Stimulated activated CD4-positive, alpha-beta T cell treated with anti-CD3 and anti-CD28 coated beads, Interleukin-4, amount 100 ng/mL, for 1 hour (primary cell): ENCODE results near the gene ZDHHC11.
"Not testable (repeated sequence)": the region's sequence is repeated elsewhere in the genome, so short reads cannot be mapped to it uniquely, and the experiment has no call there.

Experiments
- DNase-seq: peaks from one replicate; pipeline ENCODE4 v3.0.0-alpha.2; 2020

Gene ZDHHC11

DNA sequence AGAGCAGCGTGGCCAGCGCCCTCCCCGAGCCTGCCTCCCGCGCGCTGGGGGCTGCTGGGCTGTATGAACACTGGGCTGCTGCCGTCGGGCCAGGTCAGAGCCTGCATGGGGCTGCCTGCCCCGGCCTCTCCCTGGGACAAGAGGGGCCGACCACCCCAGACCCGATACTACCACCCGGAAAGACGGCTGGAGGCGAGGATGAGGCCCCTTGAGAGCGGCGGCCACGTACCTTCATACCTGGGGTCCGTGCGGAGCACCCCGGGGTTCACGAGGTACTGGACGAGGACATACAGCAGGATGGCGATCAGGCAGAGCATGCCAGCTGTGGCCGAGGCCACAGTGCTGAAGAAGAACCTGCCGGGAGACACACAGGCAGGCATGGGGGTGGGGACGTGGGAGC lies 7.4 kb downstream of the ZDHHC11 start:
- not testable (repeated sequence) for DNase-seq

DNA sequence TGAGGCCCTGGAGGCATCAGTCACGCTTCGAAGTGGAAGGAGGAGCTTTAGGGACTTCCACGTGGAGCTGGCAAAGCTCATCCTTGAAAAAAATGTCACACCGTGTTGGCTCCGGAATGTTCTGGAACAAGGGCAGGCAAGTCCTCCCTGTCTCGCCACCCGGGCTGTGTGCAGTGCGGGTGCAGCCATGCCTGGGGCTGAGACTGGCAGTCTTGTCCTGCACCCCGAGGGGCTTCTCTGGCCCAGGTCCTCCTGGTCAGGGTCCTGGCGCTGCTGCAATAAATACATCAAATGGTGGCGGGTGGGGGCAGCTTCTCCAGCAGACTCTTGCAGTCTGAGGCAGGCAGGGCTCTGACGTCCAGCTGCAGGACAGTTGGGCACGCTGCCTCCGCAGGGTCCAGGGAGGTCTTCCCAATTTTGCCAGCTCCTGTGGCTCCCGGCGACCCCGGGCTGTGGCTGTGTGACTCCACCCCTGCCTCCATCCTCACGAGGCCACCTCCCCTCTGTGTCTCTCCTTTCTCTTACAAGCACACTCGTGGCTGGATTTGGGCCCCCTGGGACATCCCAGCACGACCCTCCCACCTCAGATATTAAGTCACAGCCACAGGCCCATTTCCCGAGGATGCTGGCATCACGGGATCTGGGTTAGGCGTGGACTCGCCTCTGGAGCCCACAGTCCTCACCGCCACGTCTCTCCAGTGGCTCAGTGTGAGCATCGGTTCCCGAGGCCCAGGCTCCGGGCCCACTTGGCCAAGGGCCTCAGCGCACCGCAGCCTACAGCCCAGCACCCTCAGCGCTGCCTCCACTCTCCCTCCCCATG lies 8.2 kb downstream of the ZDHHC11 start:
- not testable (repeated sequence) for DNase-seq

DNA sequence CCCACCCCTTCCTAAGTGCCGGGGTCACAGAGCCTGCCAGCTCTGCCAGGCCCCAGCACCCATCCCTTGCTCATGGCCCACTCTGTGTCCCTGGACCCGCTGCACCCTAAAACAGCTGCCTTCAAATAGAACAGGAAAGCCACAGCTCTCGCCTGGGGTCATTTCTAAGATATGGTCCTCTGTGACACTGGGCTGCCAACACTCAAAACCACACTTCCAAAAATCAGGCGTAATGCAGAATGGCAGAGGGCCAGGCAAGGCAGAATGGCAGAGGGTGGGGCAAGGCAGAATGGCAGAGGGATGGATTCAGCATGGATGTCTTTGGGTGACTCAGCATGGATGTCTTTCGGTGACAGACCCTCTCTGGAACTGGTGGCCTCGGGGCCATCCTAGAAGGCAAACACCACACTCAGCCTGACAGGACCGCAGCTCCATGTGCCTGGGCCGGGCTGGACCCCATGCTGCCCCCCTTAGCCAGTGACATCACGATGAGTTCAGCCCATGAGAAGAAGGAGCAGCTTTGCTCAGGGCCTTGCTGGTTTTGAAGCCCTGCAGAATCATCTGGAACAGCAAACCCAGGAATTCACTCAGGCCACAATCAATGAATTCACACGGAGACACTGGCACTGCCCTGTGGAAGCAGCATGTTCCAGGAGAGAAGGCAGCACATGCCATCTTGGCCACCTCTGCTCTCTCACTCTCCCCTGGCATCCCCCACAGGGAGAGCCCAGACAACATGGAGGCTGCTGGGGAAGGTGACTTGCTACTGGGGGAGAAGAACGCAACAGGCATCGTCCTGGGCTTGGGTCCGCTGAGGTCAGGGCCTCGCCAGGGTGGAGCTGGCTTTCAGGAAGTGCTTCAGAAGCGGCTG lies 9.0 kb downstream of the ZDHHC11 start:
- not testable (repeated sequence) for DNase-seq

DNA sequence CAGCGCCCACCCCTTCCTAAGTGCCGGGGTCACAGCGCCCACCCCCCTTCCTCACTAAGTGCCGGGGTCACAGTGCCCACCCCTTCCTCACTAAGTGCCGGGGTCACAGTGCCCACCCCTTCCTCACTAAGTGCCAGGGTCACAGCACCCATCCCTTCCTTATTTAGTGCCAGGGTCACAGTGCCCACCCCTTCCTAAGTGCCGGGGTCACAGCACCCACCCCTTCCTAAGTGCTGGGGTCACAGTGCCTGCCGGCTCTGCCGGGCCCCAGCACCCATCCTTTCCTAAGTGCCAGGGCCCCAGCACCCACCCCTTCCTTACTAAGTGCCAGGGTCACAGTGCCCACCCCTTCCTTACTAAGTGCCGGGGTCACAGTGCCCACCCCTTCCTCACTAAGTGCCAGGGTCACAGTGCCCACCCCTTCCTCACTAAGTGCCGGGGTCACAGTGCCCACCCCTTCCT lies 9.8 kb downstream of the ZDHHC11 start:
- DNase-seq: not testable (repeated sequence)

DNA sequence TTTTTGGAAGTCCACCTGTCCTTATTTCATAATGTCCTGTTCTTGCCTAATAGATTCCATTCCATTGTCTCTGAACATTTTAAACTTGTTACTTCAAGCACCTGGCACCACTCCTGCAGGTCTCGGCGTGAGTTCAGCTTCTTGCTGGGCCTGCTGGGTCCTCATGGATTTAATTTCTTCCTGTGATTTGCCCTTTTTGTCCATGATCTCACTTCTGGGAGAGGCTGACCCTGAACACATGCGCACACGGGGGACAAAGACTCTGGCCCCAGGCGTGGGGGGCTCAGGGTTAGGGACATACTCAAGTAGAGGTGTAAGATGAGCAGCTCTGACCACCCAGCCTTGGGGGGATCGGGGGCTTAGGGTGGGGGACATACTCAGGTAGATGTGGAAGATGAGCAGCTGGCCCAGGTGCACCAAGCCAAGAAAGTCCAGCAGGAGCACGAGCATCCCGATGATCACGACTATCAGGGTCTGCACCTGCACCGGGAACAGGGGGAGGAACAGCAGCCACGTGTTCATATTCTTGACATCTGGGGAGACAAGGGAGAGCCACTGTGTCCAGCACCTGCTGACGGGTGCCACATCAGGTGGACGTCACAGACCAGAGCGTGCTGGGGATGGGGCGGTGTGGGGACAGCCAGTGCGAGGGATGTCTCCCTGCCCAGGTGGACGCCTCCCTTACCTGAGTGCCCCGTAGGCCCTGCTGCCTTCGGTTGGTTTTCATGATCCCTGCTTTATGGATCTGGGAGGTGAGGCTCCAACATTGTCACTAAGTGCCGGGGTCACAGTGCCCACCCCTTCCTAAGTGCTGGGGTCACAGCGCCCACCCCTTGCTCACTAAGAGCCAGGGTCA lies 10.4 kb downstream of the ZDHHC11 start:
- not testable (repeated sequence) for DNase-seq

DNA sequence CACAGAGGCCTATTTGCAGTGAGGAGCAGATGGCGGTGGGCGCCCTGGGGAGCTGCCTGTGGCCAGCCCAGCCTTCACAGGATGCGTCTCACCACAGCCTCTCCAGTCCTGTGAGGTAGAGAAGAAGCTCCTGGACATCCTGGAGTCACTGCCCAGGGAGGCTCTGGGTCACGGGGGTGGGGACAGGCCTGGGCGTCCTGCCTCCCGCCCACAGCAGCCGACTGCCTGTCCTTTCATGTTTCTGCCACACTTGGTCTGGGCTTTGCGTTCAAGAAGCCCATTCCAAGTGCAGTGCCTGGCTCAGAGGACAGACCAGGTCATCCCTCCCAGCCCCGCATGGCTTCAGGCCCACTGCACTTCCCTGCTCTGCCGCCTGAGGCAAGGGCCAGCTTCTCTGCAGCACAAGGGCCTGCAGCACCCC lies 12.3 kb downstream of the ZDHHC11 start:
- not testable (repeated sequence) for DNase-seq

DNA sequence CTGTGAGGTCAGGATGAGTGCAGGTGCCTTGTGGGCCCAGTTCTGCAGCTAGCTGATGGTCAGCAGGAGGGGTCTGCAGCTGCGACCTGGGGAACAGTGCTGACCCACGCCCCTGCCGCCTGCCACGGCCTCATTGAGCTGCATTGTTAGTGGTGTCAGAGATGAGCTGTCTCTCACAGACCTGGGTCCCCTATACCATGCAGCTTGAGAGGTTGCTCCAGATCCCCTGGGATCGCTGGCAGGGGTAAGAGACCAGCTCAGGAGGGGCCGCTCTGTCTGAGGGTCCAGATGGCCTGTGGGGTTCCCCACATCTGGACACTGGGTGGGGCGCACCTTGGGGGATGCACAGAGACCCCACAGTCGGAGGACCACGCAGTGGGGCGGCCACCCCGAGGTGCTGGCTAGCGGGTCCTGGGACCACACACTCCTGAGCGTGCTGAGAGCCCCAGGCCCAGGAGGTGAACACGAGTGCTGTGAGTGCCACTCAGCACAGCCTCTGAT lies 13.1 kb downstream of the ZDHHC11 start:
- DNase-seq: not testable (repeated sequence)

DNA sequence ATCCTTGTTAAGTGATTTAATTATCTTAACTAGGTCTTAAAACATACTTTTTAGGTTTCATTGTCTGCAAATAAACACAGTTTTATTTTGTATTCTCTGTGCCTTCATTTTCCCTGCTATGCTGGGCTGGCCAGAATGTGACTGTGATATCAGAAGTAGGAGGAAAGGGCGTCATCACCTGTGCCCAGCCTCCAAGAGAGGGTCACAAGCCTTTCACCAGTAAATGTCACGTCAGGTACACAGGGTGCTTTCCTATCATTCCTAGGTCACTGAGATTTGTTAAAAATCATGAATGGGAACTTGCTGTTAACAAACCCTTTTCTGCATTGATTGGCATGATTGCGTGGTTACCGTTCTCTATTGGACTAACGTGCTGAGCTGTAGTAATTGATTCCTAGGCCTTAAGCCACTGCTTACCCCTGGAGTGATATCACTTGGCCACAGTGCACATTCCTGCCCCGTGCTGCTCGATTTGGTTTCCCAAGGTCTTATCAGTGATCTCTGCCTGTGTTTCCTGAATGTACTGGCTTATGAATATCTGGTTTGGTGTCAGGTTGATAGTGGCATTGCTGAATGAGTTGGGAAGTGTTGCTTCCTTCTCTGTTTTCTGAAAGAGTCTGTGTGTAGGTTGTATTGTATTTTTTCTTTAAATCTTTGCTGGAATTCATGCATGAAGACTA lies 14.7 kb downstream of the ZDHHC11 start:
- DNase-seq: not testable (repeated sequence)

DNA sequence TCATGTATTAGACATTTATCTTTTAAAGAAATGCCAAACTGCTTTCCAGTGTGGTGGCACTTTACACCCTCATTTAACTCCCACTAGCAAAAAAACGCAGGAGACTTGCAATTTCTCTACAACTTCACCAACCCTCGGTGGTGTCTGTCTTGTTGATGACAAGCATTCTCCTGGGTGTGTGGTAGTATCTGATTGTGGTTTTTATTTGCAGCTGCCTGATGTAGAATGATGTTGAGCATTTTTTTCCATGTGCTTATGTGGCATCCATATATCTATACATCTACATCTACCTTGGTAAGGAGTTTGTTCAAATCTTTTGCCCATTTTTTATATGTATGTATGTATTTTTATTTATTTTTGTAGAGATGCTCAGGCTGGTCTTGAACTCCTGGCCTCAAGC lies 16.8 kb downstream of the ZDHHC11 start:
- not testable (repeated sequence) for DNase-seq

DNA sequence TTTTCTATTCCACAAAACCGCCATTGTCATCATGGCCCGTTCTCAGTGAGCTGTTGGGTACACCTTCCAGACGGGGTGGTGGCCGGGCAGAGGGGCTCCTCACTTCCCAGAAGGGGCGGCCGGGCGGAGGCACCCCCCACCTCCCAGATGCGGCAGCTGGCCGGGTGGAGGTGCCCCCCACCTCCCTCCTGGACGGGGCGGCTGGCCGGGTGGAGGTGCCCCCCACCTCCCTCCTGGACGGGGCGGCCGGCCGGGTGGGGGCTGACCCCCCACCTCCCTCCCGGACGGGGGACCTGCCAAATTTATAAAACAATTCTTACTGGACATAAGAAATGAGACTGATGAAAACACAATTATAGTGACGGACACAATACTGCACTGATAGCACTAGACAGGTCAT lies 22.6 kb downstream of the ZDHHC11 start:
- not testable (repeated sequence) for DNase-seq

DNA sequence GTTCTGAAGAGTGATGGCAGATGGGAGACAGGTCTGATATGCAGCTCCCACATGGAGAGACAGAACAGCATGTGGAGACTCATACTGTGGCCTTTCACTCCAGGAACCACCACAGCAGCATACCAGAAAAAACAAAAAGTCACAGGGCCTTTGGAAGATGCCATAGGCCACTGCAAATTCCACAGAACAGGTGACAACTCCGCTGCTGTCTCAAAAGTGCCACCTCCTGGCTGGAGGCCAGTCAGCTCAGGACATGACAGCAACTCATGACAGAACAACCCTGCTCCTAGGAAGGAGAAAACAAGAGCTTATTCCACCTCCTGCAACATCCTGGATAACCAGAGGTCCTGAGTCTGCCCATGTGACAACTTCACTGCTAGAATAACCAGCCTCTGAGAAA lies 25.2 kb downstream of the ZDHHC11 start:
- DNase-seq: not testable (repeated sequence)

DNA sequence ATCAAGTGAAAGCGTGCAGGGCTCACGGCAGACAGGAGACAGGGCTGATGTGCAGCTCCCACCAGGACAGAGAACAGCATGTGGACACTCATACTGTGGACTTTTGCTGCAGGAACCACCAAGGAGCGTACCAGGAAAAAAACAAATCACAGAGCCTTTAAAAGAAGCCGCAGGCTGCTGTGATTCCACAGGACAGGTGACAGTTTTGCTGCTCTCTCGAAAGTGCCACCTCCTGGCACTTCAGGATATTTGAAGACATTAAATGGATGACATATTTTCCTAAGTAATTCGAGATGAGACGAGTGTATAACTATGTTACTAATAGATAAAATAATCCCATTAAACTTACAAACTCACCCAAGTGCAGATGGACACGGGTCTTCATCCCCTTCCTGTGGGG lies 29.3 kb downstream of the ZDHHC11 start:
- no peak for DNase-seq

DNA sequence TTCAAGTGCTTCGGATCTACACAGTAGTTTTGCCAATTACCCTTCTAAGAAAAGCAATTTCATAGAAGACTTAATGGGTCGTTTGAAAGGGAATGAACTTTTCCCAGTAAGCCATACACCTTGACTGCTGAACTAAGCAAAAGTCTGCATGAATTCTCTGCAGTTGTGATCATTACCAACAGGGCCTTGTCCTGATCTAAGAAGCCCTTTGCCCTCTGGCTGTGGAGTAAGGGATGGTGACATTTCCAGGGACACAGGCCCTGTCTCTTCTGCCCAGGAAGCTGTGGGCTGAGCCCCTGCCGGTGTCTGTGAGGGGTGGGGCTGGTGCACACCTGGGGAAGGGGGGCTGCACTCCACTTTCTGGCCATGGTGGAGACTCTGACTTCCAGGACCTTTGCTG lies 30.5 kb downstream of the ZDHHC11 start:
- no peak for DNase-seq

DNA sequence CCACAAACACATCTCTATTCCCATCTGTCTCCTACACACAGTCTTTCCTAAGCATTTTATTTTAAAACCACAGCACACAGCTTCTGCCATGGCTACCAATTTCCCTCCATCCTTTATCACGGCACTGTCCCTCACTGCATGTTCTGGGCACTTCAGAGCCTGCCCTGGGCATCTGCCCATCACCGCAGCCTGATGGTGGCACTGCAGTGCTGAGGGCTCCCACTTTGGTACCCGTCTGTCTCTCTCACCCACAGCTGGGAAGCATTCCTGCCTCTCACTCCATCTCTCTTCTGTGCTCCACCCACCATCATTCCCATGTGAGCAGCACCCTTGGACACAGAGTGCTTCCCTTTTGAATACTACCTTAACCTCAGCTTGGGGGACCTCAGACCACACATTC lies 31.7 kb downstream of the ZDHHC11 start:
- no peak for DNase-seq

DNA sequence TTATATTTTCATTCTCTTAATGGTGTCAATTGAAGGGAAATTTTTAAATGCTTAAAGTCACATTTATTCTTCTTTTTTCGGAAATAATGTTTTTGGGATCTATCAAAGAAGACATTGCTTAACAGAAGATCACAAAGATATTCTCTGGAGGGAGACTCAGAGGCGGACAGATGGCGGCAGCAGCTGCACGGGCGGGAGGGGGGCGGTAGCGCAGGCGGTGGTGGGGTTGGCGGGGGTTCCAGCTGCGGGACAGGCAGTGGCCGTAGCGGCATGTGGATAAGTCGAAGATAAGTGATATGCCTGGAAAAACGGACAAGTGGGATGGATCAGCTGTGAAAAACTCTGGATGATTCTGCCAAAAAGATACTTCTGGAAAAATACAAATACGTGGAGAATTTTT lies 34.6 kb downstream of the ZDHHC11 start:
- DNase-seq: no peak

DNA sequence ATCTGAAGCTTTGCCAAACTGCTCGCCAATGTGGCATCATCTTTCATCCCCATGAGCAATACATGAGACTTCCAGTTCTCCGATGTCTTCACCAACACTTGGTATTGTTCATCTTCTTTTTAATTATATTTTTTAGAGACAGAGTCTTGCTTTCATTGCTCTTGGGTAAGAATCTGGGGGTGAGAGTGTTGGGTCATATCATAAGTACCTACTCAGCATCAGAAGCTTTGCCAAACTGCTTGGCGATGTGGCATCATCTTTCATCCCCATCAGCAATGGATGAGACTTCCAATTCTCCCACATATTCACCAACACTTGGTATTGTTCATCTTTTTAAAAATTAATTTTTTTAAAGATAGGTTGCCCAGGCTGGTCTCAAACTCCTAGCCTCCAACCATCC lies 35.3 kb downstream of the ZDHHC11 start:
- DNase-seq: no peak

DNA sequence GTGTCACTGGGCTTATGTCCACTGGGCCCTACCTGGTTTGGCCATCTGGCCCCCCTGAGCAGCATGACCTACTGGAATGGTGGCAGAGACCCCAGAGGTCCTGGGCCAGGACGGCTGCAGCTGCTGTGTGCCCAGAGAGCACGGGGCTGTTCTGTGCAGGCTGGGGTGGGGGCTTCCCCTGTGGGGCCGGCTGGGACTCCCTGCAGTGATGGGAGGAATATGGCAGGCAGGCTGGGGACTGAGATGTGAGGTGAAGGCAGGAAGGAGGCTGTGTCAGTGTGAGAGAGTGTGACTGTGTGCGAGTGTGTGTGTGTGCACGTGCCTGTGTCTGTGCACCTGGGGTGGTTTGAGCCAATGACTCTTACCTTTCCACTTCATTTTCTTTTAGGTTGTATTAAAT lies 37.2 kb downstream of the ZDHHC11 start:
- DNase-seq: not testable (repeated sequence)

DNA sequence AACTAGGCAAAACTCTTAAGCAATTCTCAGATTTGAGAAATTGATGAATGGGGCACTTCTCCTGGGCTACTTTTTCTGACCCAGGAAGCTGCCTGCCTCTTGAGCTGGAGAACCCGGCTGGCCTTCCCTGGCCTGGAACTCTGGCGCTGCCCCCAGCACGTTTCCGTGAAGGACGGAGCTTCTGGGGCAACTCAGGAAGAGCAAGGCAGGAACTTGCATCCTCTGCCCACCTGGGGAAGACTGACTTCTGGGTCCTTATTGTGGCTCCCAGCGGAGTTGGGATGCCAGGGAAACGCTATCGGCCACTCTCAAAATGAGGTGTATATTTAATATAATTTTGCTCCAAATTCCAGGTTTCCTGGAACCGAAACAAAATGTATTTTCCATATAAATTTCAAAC lies 39.4 kb downstream of the ZDHHC11 start:
- not testable (repeated sequence) for DNase-seq

DNA sequence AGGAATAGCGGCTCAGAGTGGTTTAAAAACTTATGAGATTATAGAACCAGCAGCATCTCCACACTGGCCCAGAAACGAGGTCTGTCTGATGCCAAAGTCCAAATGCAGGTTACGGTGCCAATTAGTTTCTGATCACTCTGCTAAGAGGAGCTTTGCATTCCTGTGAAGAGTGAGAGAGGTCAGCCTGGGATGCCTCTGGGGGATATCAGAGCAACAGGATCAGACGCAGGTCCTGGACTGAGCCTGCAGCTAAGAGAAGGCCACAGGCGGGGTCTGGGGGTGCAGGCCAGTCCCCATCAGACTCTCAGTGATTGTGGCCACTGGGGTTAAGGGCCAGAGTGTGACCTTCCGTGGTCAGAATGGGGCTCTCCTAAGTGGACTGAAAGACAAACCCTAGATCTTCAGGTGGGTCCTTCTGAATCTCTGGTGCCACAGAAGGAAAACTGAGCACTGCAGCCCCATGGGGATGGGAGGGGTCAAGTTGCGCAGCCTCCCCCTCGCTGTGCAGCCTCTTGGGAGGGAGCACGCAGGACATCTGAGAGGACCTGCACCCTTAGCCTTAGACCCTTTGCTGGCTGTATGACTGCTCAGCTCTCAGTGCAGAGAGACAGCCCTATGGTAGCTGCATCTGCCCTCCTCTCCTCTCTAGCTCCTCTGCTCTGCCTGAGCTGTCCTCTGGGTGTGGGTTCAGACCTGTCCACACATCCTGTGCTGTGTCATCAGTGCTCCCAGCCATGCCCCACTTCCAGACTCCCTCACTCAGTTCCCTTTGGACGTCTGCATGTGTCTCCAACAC lies 42.9 kb downstream of the ZDHHC11 start:
- DNase-seq: not testable (repeated sequence)

DNA sequence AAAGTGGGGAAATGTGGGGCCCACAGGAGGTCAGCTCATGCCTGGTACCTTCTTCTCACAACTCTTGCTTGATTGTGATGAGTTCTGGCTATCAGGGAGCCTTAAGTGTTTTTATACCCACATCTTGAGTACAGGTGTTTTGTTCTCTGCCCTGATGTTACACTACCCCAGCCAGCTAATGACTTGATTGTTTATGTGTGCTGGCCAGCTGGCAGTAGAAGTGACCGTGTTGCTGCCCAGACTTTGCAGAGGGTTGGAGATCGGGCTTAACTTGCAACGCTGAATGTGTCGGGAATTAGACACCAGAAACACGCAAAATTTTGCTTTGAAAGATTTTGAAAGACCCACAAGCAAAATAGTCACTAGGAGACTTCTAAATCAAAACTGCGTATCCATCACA lies 49.3 kb downstream of the ZDHHC11 start:
- DNase-seq: no peak

DNA sequence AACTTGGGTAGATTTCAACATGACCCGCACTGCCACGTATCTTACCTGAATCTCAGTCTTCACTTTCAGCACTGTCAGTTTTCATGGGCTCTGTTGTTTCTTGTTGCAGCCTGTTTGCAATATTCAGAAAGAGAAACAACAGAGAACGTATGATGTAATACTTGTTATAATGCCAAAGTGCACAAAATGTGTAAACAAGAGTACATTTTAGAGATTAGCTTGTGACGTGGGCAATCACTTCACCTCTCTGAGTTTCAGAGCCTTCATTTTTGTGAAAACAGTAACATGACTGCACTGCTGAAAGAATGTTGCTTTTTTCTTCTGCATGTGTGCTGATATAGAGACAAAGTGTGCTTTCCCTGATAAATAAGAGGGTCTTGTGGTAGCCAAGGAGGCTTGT lies 49.7 kb downstream of the ZDHHC11 start:
- not testable (repeated sequence) for DNase-seq
